Measurements from ENCODE around the gene HHAT. TPM values are rescaled to one million over a fixed set of nuclear protein-coding genes. Genes with fewer than 3 reads are reported as not detected.

The HHAT gene
- total and polyA plus RNA-seq, 2 of the 13 experiments (the other 11 are each of a cell fraction or from before 2014, with no cell fraction given), result 2.6 to 4.9 TPM

DNA sequence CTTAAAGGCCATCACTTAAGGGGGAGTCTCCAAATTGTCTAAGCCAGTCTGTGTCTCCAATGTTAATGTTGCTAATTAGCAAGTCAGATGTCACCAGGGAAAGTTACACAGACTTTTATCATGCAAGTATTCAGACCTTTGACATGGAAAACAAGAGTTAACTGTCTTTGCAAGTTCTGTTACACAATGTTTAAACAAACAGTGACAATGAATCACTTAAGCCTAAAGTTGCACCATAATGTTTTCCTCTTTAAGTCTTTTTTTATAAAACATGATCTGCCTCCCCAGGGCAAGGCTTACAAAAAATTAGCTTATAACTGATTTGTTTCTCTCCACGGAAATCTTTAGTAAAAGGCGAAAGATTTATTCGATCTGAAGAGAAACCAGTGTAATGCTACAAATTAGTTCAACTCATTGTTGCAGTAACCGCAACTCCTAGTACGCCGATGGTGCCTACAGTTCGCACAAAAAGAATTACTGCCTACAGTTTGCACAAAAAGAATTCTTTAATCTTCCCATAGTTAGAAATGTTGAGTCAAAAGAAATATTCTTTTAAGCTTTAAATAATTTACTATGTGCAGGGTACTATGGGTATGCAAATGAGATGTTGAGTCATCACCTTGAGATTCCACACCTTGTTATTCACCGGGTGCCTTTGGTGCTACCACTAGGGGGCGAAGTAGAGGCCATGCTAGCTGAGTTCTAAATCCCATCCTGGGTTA lies 45.3 kb downstream of the HHAT start (continued):
- 0 out of 2 replicates have a peak, but pooled peaks have one; percentile 66 for TF ChIP-seq ZNF878 (CRISPR knock-in tag; IDR thresholded peaks at IDR 0.05)
- TF ChIP-seq JUNB (CRISPR knock-in tag; IDR thresholded peaks at IDR 0.05; ENCODE audit: borderline replicate concordance), result peak; percentile 88
- no peak for TF ChIP-seq ZNF136 (CRISPR knock-in tag; IDR thresholded peaks at IDR 0.05; ENCODE audit: low read depth)
- TF ChIP-seq, protein P1, sequence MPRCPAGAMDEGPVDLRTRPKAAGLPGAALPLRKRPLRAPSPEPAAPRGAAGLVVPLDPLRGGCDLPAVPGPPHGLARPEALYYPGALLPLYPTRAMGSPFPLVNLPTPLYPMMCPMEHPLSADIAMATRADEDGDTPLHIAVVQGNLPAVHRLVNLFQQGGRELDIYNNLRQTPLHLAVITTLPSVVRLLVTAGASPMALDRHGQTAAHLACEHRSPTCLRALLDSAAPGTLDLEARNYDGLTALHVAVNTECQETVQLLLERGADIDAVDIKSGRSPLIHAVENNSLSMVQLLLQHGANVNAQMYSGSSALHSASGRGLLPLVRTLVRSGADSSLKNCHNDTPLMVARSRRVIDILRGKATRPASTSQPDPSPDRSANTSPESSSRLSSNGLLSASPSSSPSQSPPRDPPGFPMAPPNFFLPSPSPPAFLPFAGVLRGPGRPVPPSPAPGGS (CRISPR knock-in tag; IDR thresholded peaks at IDR 0.05), result no peak
- TF ChIP-seq ZFP36L2 (CRISPR knock-in tag; IDR thresholded peaks at IDR 0.05), result 0 out of 2 replicates have a peak, but pooled peaks have one; percentile 76
- TF ChIP-seq, protein P2, sequence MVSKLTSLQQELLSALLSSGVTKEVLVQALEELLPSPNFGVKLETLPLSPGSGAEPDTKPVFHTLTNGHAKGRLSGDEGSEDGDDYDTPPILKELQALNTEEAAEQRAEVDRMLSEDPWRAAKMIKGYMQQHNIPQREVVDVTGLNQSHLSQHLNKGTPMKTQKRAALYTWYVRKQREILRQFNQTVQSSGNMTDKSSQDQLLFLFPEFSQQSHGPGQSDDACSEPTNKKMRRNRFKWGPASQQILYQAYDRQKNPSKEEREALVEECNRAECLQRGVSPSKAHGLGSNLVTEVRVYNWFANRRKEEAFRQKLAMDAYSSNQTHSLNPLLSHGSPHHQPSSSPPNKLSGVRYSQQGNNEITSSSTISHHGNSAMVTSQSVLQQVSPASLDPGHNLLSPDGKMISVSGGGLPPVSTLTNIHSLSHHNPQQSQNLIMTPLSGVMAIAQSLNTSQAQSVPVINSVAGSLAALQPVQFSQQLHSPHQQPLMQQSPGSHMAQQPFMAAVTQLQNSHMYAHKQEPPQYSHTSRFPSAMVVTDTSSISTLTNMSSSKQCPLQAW (CRISPR knock-in tag; IDR thresholded peaks at IDR 0.05), result no peak
- TF ChIP-seq ZNF350 (CRISPR knock-in tag; IDR thresholded peaks at IDR 0.05; ENCODE audit: borderline replicate concordance, low read depth), result no peak
- TF ChIP-seq YY1 (IDR thresholded peaks at IDR 0.05; ENCODE audit: insufficient read depth, insufficient replicate concordance, low read depth, low read length), result peak; percentile 18
- peak; percentile 90 for TF ChIP-seq SMC3 (IDR thresholded peaks at IDR 0.05; ENCODE audit: low read length)
- TF ChIP-seq HHEX (CRISPR knock-in tag; IDR thresholded peaks at IDR 0.05), result peak; percentile 54; the same call in 1 of the 2 replicates
- peak; percentile 68; the same call in 1 of the 2 replicates for TF ChIP-seq FOXP1 (IDR thresholded peaks at IDR 0.05)
- peak; percentile 90 for TF ChIP-seq FOXP1 (CRISPR knock-in tag; IDR thresholded peaks at IDR 0.05)
- TF ChIP-seq ZNF670 (CRISPR knock-in tag; IDR thresholded peaks at IDR 0.05; ENCODE audit: borderline replicate concordance), result peak; percentile 27; the same call in 1 of the 2 replicates
- TF ChIP-seq, protein P3, sequence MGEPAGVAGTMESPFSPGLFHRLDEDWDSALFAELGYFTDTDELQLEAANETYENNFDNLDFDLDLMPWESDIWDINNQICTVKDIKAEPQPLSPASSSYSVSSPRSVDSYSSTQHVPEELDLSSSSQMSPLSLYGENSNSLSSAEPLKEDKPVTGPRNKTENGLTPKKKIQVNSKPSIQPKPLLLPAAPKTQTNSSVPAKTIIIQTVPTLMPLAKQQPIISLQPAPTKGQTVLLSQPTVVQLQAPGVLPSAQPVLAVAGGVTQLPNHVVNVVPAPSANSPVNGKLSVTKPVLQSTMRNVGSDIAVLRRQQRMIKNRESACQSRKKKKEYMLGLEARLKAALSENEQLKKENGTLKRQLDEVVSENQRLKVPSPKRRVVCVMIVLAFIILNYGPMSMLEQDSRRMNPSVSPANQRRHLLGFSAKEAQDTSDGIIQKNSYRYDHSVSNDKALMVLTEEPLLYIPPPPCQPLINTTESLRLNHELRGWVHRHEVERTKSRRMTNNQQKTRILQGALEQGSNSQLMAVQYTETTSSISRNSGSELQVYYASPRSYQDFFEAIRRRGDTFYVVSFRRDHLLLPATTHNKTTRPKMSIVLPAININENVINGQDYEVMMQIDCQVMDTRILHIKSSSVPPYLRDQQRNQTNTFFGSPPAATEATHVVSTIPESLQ (CRISPR knock-in tag; conservative IDR thresholded peaks at IDR 0.05), result peak; percentile 4; the same call in 1 of the 2 replicates
- TF ChIP-seq RAD21 (CRISPR knock-in tag; IDR thresholded peaks at IDR 0.05), result peak; percentile 74
- TF ChIP-seq, protein P4, sequence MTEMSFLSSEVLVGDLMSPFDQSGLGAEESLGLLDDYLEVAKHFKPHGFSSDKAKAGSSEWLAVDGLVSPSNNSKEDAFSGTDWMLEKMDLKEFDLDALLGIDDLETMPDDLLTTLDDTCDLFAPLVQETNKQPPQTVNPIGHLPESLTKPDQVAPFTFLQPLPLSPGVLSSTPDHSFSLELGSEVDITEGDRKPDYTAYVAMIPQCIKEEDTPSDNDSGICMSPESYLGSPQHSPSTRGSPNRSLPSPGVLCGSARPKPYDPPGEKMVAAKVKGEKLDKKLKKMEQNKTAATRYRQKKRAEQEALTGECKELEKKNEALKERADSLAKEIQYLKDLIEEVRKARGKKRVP (CRISPR knock-in tag; IDR thresholded peaks at IDR 0.05), result peak; percentile 83 to 96
- TF ChIP-seq MZF1 (CRISPR knock-in tag; IDR thresholded peaks at IDR 0.05; ENCODE audit: borderline replicate concordance), result no peak
- no peak for TF ChIP-seq NCOA5 (CRISPR knock-in tag; IDR thresholded peaks at IDR 0.05)
- peak; percentile 93 for TF ChIP-seq NFIC (IDR thresholded peaks at IDR 0.05; ENCODE audit: low read length)
- TF ChIP-seq, protein P5, sequence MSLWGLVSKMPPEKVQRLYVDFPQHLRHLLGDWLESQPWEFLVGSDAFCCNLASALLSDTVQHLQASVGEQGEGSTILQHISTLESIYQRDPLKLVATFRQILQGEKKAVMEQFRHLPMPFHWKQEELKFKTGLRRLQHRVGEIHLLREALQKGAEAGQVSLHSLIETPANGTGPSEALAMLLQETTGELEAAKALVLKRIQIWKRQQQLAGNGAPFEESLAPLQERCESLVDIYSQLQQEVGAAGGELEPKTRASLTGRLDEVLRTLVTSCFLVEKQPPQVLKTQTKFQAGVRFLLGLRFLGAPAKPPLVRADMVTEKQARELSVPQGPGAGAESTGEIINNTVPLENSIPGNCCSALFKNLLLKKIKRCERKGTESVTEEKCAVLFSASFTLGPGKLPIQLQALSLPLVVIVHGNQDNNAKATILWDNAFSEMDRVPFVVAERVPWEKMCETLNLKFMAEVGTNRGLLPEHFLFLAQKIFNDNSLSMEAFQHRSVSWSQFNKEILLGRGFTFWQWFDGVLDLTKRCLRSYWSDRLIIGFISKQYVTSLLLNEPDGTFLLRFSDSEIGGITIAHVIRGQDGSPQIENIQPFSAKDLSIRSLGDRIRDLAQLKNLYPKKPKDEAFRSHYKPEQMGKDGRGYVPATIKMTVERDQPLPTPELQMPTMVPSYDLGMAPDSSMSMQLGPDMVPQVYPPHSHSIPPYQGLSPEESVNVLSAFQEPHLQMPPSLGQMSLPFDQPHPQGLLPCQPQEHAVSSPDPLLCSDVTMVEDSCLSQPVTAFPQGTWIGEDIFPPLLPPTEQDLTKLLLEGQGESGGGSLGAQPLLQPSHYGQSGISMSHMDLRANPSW (CRISPR knock-in tag; IDR thresholded peaks at IDR 0.05; ENCODE audit: borderline replicate concordance), result no peak
